H9 (cell line): Measurements from ENCODE around the gene TPSB2. TPM values are rescaled to one million over a fixed set of nuclear protein-coding genes. Genes with fewer than 3 reads are reported as not detected.

ENCODE experiments used
- DNase-seq: peaks from one replicate; pipeline ENCODE4 v3.0.0-alpha.2; 2017
- H2AFZ ChIP-seq: one replicate; pipeline ENCODE4 v1.6.1; 2013; ENCODE audit warnings: mild to moderate bottlenecking, low read length, control low read depth, moderate library complexity
- H2AK5ac ChIP-seq: 2 replicates; pipeline ENCODE4 v1.6.1; 2013; ENCODE audit warnings: low read length, control low read depth, mixed read lengths; ENCODE audit not compliant: insufficient read length
- H2BK120ac ChIP-seq: one replicate; pipeline ENCODE4 v1.6.1; 2013; ENCODE audit warnings: low read depth, mild to moderate bottlenecking, low read length, control low read depth, inconsistent platforms; ENCODE audit not compliant: poor library complexity, severe bottlenecking
- H2BK12ac ChIP-seq: 2 replicates; pipeline ENCODE4 v1.6.1; 2013; ENCODE audit warnings: low read length, control low read depth, mixed read lengths, low read depth; ENCODE audit not compliant: insufficient read length
- H2BK15ac ChIP-seq: 2 replicates; pipeline ENCODE4 v1.6.1; 2013; ENCODE audit warnings: low read depth, low read length, control low read depth
- H2BK20ac ChIP-seq: one replicate; pipeline ENCODE4 v1.6.1; 2013; ENCODE audit warnings: low read depth, mild to moderate bottlenecking, low read length, control low read depth, inconsistent platforms; ENCODE audit not compliant: poor library complexity, severe bottlenecking
- H2BK5ac ChIP-seq: 2 replicates; pipeline ENCODE4 v1.6.1; 2013; ENCODE audit warnings: low read length, control low read depth, mixed read lengths; ENCODE audit not compliant: insufficient read length
- H3K14ac ChIP-seq: 2 replicates; pipeline ENCODE4 v1.6.1; 2013; ENCODE audit warnings: low read length, control low read depth; ENCODE audit not compliant: insufficient read depth
- H3K18ac ChIP-seq: 2 replicates; pipeline ENCODE4 v1.6.1; 2013; ENCODE audit warnings: low read depth, mild to moderate bottlenecking, mixed read lengths, low read length, control low read depth; ENCODE audit not compliant: insufficient read length
- H3K23ac ChIP-seq: 2 replicates; pipeline ENCODE4 v1.6.1; 2013; ENCODE audit warnings: low read length, control low read depth, mixed read lengths, low read depth; ENCODE audit not compliant: insufficient read length
- H3K23me2 ChIP-seq: 2 replicates; pipeline ENCODE4 v1.6.1; 2013; ENCODE audit warnings: low read depth, mild to moderate bottlenecking, mixed read lengths, low read length, control low read depth; ENCODE audit not compliant: insufficient read length, poor library complexity, severe bottlenecking
- H3K27ac ChIP-seq: 2 replicates; pipeline ENCODE4 v1.5.1; 2013; ENCODE audit warnings: low read length, control low read depth, mixed read lengths, low read depth; ENCODE audit not compliant: insufficient read length
- H3K27me3 ChIP-seq: 2 replicates; pipeline ENCODE4 v1.6.1; 2013; ENCODE audit warnings: low read length, control low read depth, inconsistent platforms; ENCODE audit not compliant: insufficient read depth
- H3K4ac ChIP-seq: 2 replicates; pipeline ENCODE4 v1.6.1; 2013; ENCODE audit warnings: low read depth, mild to moderate bottlenecking, control low read depth, inconsistent platforms, low read length, moderate library complexity
- H3K4me1 ChIP-seq: 2 replicates; pipeline ENCODE4 v1.6.1; 2013; ENCODE audit warnings: low read length, control low read depth, inconsistent platforms; ENCODE audit not compliant: insufficient read depth
- H3K4me2 ChIP-seq: 2 replicates; pipeline ENCODE4 v1.6.1; 2013; ENCODE audit warnings: low read length, control low read depth, mixed read lengths; ENCODE audit not compliant: insufficient read length, insufficient read depth
- H3K56ac ChIP-seq: 2 replicates; pipeline ENCODE4 v1.6.1; 2013; ENCODE audit warnings: low read depth, mild to moderate bottlenecking, mixed read lengths, low read length, control low read depth; ENCODE audit not compliant: insufficient read length
- H3K79me1 ChIP-seq: 2 replicates; pipeline ENCODE4 v1.6.1; 2013; ENCODE audit warnings: low read depth, mild to moderate bottlenecking, moderate library complexity, low read length, control low read depth, inconsistent platforms; ENCODE audit not compliant: insufficient read depth, poor library complexity, severe bottlenecking
- H3K79me2 ChIP-seq: 2 replicates; pipeline ENCODE4 v1.6.1; 2013; ENCODE audit warnings: low read length, control low read depth, inconsistent platforms; ENCODE audit not compliant: insufficient read depth
- H3K9ac ChIP-seq: 2 replicates; pipeline ENCODE4 v1.6.1; 2013; ENCODE audit warnings: low read length, control low read depth, mixed read lengths; ENCODE audit not compliant: insufficient read length; ENCODE audit errors: extremely low read depth
- H3K9me3 ChIP-seq: one replicate; pipeline ENCODE4 v1.6.1; 2013; ENCODE audit warnings: low read depth, low read length, inconsistent platforms; ENCODE audit not compliant: control insufficient read depth
- H3T11ph ChIP-seq: one replicate; pipeline ENCODE4 v1.6.1; 2013; ENCODE audit warnings: mild to moderate bottlenecking, low read length, control low read depth, inconsistent platforms
- H4K20me1 ChIP-seq: one replicate; pipeline ENCODE4 v1.6.1; 2013; ENCODE audit not compliant: control insufficient read depth, insufficient read length, insufficient read depth
- H4K5ac ChIP-seq: 2 replicates; pipeline ENCODE4 v1.6.1; 2013; ENCODE audit warnings: low read depth, mild to moderate bottlenecking, mixed read lengths, low read length, control low read depth; ENCODE audit not compliant: insufficient read length
- H4K8ac ChIP-seq: replicated peaks from 2 replicates; pipeline ENCODE4 v1.6.1; 2013; ENCODE audit warnings: low read length, control low read depth, mixed read lengths, low read depth; ENCODE audit not compliant: insufficient read length
- H4K91ac ChIP-seq: 2 replicates; pipeline ENCODE4 v1.6.1; 2013; ENCODE audit warnings: low read depth, mild to moderate bottlenecking, moderate library complexity, mixed read lengths, low read length, control low read depth; ENCODE audit not compliant: insufficient read length
- H3K27ac Mint-ChIP-seq, 3 experiments: 2 replicates in 2 of 3; 3 replicates in 1 of 3; pipeline ENCODE4 v1.8.0; 2020 to 2021; ENCODE audit warnings: mixed read lengths in 3 of 3, mild to moderate bottlenecking in 1 of 3, moderate library complexity in 1 of 3
- H3K27me3 Mint-ChIP-seq: 2 replicates; pipeline ENCODE4 v1.8.0; 2021; ENCODE audit warnings: low read depth, mild to moderate bottlenecking, moderate library complexity, mixed read lengths
- H3K36me3 Mint-ChIP-seq, 3 experiments: 2 replicates in 2 of 3; 3 replicates in 1 of 3; pipeline ENCODE4 v1.8.0; 2020 to 2021; ENCODE audit warnings: low read depth in 3 of 3, mixed read lengths in 3 of 3; ENCODE audit not compliant: insufficient read depth in 1 of 3
- H3K4me1 Mint-ChIP-seq, 2 experiments: 2 replicates each; pipeline ENCODE4 v1.8.0; 2020; ENCODE audit warnings: mixed read lengths in 2 of 2
- H3K4me3 Mint-ChIP-seq, 2 experiments: 2 replicates in 1 of 2; 3 replicates in 1 of 2; pipeline ENCODE4 v1.8.0; 2020 to 2021; ENCODE audit warnings: mild to moderate bottlenecking in 2 of 2, mixed read lengths in 2 of 2, moderate library complexity in 1 of 2
- H3K9me3 Mint-ChIP-seq, 2 experiments: 2 replicates in 1 of 2; 3 replicates in 1 of 2; pipeline ENCODE4 v1.8.0; 2020; ENCODE audit warnings: mild to moderate bottlenecking in 2 of 2, mixed read lengths in 2 of 2, moderate library complexity in 1 of 2
- CTCF ChIP-seq: fragments of 200-600 bp; sonication (generic); conservative IDR thresholded peaks from 3 replicates; pipeline ENCODE4 v1.8.0; 2021; ENCODE audit warnings: antibody characterized with exemption, mild to moderate bottlenecking
- WGBS: extraction: QIAGEN DNeasy Blood & Tissue Kit; methylation state at CpG from one replicate; pipeline ENCODE4 v1.1.7; 2013; ENCODE audit warnings: missing lambda C conversion rate, low lambda C conversion rate, mixed read lengths; ENCODE audit not compliant: insufficient read length; ENCODE audit errors: extremely low coverage; 5-methylcytosine and 5-hydroxymethylcytosine counted together
- total RNA-seq: library from RNA; stranded (reverse); gene quantifications from 2 replicates; pipeline ENCODE4 v1.2.1, GENCODE V29; 2021

TPSB2 gene
- total RNA-seq, 1 experiment from 2014 or later = not detected

GRCh38 chr16:1202274-1202673 is 27.7 kb downstream of the TPSB2 start:
- Histone ChIP-seq H3K23ac (no peak overlapping the region), H3K4ac (no peak overlapping the region), H4K91ac (no peak overlapping the region), H3K23me2 (peaks cover 2% of the 10 kb centered on the region), H3K79me1 (no peaks in the 10 kb centered on the region), H3T11ph (no peak overlapping the region), H3K4me1 (no peaks in the 10 kb centered on the region), H2AFZ (no peak overlapping the region), H3K9ac (no peak overlapping the region), H3K27me3 (no peaks in the 10 kb centered on the region), H2BK5ac (no peak overlapping the region), H3K18ac (no peak overlapping the region), H2AK5ac (no peak overlapping the region), H4K20me1 (no peaks in the 10 kb centered on the region), H2BK120ac (no peak overlapping the region), H3K4me2 (no peak overlapping the region), H2BK12ac (no peak overlapping the region), H4K5ac (no peak overlapping the region), H3K14ac (no peak overlapping the region), H3K56ac (no peak overlapping the region), H2BK15ac (no peak overlapping the region), H4K8ac (no peak overlapping the region), H2BK20ac (no peak overlapping the region), H3K9me3 (no peaks in the 10 kb centered on the region), H3K27ac (no peak overlapping the region), H3K79me2 (no peaks in the 10 kb centered on the region)
- no peak for TF ChIP-seq CTCF
- DNase-seq = no peak
- Mint-ChIP-seq H3K27me3 (no peaks in the 10 kb centered on the region), H3K36me3 (peaks cover 0 to 22% (median 21%) of the 10 kb centered on the region in 3 experiments; a peak in 6 of 7 replicates), H3K4me3 (no peak overlapping the region), H3K27ac (no peak overlapping the region), H3K4me1 (peaks cover 0 to 4% of the 10 kb centered on the region in 2 experiments; a peak in 1 of 4 replicates), H3K9me3 (no peaks in the 10 kb centered on the region)
- WGBS = no CpG with 5 or more reads among the region's 18 CpGs
